Stimulated activated CD8-positive, alpha-beta memory T cell treated with anti-CD3 and anti-CD28 coated beads, Interleukin-15, amount 100 ng/mL, for 24 hours (primary cell): ENCODE measurements around the gene TICRR.

ENCODE experiments used
- DNase-seq: peaks from one replicate; pipeline ENCODE4 v3.0.0-alpha.2; 2020; ENCODE audit warnings: low read depth

The TICRR gene

GRCh38 chr15:89654301-89654761 is 79.1 kb downstream of the TICRR start:
- no peak for DNase-seq

DNA sequence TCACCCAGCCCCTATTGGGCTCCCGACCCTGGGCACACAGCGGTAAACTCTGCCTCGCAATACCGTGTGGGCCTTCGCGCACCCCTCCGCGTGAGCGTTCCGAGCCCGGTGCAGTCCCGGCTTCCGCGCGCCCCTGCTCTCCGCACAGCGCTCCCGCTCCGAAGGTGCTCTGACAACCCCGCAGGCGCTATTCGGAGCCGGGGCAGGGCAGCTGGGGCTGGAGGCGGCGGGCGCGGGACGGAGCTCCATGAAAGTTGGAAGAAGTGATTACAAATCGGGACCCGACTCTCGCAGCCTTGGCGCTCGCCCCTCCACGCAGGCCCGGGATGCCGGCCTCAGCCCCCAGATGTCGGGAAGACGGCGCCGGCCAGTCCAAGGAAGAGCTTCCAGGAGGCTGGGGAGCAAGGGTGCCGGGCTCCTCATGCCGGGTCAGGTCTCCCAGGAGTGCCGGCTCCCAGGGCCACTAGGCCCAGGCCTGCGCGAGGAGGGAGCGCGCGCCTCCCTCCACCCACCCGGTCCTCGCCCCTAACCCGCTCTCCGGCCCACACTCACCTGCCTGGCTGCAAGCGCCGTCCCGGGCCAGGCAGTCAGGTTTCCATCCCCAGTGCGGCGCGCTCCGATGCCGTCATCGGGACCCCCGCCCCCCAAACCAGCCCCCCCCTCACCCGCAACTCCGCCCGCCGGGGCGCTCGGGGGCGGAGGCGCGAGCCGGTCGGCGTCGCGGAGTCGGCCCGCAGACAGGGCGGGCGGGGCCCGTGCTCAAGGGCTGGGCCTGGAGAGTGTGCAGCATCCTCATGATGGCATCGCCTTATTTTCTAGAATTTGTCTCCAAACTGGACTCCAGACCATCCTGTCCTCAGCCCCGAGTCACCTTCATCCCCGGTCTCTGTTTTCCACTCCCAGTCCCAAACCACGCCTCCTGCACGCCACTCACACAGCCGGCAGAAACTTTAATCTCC is 79.9 kb downstream of the TICRR start, which contains the start of gene KIF7:
TSS of gene KIF7 (minus strand) at position 621 of the 959 bp plus-strand sequence. CDS start 2,537 bp downstream, outside the sequence.
- DNase-seq, result no peak

DNA sequence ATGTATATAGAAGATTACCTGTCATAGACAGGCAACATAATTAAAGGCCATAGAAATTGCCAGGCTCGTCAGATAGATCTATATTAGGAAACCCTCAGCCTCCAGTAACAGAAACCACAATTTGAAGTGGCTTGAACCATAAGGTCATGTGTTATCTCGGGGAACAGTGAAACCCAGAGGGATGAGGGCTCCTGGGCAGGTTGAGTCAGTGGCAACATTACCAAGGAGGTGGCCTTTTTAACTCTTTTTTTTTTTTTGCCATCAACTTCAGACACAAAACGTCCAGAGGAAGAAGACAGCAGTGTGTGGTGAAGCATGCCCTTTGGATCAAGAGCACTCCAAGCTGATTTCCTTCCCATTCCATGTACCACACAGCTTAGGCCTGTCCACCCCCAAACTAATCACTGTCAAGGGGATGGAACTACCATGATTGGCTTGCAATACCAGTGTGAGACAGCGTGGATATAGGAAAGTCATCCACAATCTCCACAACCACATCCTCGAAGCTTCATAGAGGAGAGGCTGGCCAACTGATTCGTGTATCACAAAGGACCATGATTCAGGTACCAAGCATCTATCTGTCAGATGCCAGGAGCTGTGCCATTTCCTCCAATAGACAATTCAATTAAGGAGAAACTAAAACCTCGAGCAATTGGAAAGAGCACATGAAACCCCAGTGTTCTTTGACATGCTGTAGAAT is 81.0 kb downstream of the TICRR start:
- DNase-seq, result no peak

DNA sequence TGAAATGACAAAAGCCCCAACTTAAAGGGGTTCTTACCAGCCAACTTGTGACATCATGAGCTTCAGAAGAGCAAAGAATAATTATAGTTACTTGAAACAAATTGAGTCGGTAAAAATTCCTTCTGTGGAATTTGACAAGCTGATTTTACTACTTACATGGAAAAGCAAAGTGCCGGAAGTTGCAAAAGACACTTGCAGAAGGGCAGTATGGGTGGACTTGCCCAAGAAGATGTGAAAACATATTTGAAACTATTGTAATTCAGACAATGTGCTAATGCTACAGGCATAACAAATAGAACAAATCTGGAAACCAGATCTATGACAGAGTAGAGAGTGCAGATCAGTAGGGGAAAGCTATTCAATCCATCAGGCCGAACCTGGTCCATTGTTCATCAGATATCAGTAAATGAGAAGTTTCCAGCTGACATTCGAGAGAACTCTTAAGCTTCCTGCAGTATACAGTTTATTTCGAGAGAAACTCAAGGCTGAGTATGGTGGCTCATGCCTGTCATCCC is 82.5 kb downstream of the TICRR start:
- DNase-seq, result no peak

DNA sequence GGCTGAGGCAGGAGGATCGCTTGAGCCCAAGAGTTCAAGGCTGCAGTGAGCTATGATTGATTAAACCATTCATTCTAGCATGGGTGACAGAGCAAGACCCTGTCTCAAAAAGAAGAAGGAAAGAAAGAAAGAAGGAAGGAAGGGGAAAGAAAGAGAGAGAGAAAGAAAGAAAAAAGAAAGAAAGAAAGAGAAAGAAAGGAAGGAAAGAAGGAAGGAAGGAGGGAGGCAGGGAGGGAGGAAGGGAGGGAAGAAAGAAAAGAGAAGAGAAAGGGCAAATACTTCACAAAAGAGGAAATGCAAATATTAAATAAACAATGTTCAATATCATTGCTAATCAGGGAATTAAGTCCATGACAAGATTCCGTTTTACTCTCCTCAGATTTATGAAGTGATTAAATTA is 84.0 kb downstream of the TICRR start:
- DNase-seq, result no peak

DNA sequence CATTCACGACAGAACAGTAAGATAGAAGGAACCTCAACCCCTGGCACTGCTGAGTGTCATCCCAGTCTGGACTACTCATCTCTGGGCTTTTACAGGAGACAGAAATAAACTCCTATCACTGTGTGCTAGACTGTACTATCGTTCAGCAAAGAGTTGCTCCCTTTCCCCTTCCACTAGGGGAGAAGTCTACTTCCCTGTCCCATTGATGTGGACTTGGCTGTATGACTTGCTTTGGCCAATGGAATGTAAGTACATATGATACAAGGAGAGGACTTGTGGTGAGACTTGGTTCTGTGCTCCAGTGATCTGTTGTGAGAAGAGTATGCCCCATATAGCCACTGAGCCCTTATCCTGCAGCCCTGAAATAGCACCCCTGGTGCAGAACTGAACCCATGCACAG is 85.3 kb downstream of the TICRR start:
- no peak for DNase-seq

- no peak for DNase-seq
Measured at GRCh38 chr15:89662893-89663626, 87.8 kb downstream of the TICRR start.

DNA sequence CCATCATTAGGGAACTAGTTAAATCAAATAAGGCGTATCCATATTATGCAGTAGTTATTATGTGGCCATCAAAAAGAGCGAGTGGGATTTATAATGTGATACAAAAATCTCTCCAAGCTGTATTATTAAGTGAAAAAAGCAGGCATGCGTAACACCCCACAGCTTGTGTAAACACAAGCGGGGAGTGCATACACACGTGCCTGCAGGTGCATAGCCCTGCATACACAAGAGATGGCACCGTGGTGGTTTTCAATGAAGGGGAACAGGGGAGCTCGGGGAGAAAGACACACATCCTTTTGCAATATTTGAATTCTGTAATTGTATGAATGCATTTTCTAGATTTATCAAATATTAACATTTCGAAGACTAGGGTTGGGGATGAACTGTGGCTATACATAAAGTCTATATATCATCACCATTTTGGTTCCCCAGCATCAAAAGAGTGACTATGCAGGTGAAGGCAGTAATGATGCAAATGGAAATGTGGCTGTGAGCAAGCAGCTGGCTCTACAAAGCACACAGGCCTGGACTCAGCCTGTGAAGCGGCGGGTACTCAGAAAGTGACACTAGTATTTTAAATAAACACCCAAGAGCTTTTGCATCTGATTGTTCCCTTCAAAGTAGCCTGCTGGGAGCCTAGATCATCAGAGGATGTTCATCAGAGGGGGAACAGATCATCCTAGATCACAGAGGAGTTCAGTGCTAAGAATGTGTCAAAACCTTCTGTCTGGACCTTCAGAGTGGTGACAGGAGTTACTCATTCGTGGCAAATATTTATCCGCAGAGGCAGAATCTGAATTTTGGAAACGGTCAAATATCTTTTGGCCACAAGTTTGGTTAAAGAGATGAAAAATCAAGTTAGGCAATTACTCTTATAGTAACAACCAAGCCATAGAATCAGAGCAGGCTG is 89.4 kb downstream of the TICRR start:
- DNase-seq, result no peak

- no peak for DNase-seq
Measured at GRCh38 chr15:89665449-89666181, 90.3 kb downstream of the TICRR start.

DNA sequence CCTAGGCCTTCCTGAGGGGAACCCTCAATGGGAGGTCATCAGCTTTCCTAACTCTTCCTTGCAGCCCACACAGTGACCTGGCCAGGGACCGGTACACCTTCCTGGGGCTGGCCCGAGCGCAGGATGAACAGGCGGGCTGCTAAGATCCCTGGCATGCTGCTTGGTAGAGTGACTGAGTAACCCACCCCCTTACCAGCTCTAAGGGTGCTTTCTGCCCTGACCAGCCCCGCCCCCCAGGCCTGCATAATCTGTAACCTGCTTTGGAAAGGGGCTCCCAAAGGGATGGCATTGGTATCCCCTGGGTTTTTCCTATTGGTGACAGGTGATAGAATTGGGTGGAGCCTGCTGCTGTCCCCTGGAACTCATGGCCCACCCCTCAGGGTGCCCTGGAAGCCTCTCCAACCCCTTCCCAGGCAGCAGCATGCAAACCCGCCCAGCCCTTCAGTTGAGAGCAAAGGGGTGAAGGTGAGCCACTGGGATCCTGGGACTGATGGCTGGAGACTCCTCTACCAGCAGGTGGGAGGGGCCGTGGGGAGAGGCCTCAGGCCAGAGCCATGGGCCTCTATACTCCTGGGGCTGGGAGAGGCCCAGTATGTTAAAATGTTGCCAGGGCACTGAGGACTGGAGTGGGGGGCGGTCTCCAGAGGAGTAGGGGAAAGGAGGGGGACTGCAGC is 91.1 kb downstream of the TICRR start:
- no peak for DNase-seq

GRCh38 chr15:89666858-89667705 is 91.8 kb downstream of the TICRR start:
- no peak for DNase-seq

DNA sequence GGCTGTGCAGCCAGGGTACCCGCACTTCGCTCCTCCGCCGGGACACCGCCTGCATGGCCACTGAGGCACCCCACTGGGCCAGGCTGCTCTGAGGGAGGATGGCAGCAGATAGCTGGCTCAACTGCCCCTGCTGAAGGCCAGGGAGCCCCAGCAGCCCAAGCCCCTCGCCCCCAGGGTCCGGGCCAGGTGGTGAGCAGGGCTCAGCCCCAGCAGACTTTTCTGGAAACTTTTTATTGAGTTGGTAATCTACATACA is 92.4 kb downstream of the TICRR start:
- DNase-seq, result no peak

DNA sequence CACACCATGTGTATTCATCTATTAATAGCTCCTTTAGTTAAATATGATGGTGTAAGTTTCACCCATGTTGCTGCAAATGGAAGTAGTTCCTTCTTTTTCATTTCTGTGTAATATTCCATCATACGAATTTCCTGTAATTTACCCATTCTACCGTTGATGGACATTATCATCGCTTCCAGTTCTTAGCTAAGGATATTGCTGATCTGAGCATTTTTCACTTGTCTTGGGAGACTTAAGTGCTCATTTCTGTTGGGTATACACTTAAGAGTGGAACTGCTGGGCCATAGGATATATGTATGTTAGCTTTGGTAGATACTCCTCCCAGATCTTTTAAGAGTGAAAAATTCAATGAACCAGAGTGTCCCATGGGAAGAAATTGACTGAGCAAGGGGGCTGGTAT is 92.9 kb downstream of the TICRR start:
- DNase-seq, result no peak

- no peak for DNase-seq
Measured at GRCh38 chr15:89669309-89669865, 94.1 kb downstream of the TICRR start.

DNA sequence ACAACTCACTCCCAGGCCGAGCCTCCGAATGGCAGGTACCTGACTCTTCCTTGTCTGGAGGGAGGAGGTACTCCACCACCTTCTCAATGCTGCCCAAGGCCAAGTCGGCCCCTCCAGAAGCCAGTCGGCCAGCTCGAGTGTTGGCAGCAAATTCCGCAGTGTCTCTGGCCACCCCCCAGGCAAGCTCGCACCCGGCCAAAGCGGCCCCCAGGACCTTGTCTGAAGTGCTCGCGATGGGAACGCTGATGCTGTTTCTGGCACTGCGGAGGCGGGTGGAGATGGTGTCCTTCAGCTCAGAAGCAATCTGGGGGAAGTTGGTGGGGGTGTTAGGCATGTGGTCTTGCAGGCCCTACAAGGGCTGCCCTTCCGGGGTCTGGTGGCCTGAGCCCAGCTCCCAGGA is 94.7 kb downstream of the TICRR start:
- no peak for DNase-seq

- no peak for DNase-seq
Measured at GRCh38 chr15:89670971-89671560, 95.8 kb downstream of the TICRR start.

GRCh38 chr15:89671687-89672086 is 96.4 kb downstream of the TICRR start:
- no peak for DNase-seq
